ENCODE results near the gene TMEM18.

The TMEM18 gene

DNA sequence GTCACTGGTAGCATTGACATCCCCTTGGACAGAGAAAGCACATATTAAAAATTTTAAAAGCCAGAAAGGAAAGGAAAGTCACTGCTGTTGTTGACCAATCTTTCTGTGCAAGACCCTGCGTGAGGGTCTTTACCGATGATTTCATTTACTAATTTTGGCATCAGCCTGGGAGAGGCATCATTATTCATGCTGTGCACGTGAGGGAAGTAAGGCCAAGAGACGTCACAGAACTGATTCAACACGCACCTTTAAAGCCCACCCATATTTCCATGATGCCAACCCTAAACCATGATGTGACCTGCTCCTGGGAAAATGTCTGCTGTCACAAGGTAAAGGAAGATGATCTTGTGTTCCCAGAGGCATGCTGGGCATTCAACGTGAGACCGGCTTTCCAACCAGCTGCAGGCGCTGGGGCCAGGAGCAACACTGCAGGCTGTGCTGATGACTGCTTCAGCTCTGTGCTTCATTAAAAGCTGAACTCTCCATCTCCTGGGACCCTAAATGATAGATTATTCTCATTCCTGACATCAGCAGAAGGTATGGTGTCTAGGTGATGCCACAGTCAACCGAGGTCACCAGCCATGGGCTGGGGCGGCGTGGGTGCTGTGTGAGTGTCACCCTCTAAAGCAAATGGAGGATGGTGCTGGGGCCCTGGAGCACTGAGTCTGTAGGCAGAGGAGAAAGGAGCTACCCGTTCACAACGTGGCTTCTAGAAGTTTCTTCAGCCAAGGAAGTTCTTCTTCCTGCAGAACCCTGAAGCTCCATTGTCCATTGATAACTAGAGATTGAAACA lies 53.9 kb downstream of the TMEM18 start:
- in situ Hi-C loops (cut with MboI; ENCODE audit: low sequenced_read_pairs): no loop called here

DNA sequence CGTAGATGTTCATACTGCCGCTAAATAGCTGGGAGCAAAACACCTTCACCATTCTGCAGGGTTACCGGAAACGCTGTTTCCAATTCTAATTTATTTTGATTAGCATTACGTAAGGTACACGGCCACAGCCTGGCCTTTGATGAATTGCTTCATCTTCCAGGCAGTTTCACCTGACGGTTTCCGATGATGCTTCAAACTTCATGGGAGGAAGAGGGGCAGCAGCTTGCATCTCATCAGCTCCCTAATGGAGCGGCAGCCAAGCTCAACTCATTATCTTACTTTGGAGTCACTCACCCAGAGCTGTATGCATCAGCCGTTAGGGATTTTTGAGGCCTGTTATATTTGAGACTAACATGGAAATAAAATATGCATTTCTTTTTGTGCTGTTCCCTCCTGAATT lies 54.8 kb downstream of the TMEM18 start:
- in situ Hi-C loops (cut with MboI; ENCODE audit: low sequenced_read_pairs): no loop called here

DNA sequence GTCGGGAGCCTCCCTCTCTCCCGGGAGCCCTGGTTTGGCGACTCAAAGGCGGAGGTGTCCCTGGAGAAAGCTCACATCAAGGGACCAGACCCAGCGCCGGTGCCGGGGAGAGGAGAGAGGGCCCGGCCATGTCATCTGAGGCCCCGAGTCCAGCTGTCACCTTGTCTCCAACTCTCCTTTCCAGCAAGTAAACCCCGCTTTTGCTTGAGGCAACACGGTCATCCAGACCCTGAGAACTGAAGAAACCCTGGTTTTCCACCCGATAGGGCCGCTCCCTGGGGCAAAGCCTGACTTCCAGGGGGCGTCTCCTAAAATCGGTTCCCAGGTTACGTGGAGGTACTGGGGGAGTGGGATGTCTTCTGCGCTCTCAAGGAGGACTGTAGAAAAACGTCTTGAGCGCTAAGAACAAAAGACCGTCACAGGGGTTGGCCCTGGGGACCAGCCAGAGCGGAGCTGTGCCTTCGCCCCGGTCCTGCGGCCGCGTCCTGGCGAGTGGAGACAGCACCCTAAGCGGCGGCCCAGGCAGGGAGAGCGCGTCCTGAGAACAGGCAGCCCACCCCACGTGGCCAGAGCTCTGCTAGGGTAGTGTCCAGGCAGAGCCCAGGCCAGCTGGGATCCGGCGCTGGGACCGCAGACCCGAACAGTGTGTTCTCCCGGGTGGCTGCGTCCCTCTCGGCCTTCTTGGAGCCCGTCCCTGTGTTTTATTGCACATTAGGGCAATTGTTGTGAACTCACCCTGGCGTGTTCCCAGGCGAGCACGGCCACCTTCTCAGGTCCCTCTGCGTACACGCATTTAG lies 55.7 kb downstream of the TMEM18 start:
- in situ Hi-C loops (cut with MboI; ENCODE audit: low sequenced_read_pairs): no loop called here

DNA sequence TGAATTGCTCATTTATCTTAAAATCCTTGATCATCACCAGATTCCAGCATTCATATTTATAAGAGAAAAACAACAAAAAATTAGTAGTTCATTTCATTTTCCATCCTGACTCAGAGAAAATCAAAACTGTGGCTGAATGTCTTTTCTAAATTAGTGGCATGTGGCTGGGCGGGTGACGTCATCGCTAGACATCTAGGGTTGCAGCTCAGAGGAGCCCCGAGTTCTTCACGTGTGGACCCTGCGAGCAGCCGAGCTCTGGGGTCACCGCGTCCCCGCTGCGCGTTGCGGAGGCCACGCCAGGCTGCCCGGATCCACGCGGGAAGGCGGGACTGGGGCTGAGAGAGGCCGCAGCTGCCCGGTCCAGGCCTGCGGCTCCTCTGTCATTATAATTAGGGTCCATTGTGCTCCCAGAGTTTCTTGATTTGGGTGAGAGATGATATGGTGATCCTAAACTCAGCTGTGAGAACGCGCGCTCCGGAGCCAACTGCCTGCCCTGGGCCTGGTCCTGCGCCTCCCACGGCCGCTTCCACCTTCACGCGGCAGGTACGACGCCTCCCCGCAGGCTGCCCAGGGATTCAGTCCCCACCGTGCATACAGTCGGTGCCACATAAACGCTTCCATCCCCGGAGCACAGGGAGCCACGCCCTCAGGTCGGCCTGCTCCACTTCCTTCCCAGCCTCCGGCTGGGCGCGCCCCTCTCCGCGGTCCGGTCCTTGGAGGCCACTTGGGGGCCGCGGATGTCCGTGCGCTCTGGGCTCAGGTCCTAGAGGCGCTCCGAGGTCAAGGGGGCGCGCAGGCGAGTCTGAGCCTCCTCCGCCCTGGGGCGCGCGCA lies 56.5 kb downstream of the TMEM18 start:
- in situ Hi-C loops (cut with MboI; ENCODE audit: low sequenced_read_pairs): no loop called here

DNA sequence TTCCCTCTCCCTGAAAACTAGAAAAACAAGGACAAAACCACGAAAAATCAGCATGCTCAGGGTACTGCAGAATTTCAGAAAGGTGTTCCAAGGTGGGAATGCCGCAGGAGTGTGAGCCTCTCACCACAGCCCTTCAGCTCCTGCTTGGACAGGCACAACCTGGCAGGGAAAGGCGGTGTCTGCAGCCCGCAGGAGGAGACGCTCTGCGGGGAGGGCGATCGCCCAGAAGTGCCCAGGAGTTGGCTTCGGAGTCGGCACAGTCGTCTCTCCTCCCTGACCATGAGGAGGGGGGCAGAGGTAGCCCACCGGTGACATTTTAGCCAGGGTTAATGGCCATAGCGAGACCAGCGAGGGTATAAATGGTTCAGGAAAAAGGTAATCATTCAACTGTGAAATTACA lies 57.2 kb downstream of the TMEM18 start:
- in situ Hi-C loops (cut with MboI; ENCODE audit: low sequenced_read_pairs): no loop called here

DNA sequence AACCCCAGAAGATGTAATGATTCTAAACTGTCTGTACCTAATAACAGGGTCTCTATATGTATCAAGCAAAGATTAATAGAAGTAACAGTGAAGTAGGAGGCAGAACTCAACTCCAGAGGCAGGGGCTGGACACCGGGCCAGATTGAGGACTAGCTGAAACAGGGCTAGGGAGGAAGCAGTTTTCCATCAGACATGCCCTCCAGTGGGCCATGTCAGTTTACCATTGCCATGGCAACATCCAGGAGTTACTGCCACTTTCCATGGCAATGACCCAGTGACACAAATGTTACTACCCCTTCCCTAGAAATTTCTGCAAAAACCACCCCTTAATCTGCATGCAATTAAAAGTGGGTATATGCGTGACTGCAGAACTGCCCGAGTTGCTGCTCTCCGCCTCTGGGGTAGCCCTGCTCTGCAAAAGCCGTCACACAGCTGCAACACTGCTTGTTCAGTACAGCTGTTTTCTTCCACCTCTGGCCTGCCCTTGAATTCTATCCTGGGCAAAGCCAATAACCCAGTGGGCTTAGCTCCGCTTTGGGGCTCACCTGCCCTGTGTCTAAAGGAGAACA lies 58.7 kb downstream of the TMEM18 start:
- in situ Hi-C loops (cut with MboI; ENCODE audit: low sequenced_read_pairs): no loop called here

DNA sequence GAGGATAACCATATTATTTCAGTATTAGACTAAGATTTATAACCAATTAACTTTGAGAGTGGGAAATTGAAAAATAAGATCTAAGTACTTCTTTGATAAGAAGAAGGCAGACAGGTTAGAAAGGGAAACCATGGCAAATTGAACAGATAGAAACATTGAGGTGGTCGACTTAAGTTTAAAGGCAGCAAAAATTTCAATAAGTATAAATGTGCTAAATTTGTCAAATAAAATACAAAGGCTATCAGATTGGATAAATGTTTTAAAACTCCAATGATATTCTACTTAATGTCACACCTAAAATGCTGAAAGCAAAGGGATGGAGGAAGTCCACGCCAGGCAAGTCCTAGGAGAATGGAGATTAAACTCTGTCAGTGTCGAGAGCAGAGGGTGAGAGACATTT lies 59.2 kb downstream of the TMEM18 start:
- in situ Hi-C loops (cut with MboI; ENCODE audit: low sequenced_read_pairs): no loop called here
